Measurements from ENCODE around the gene HPCAL1.

Gene HPCAL1

DNA sequence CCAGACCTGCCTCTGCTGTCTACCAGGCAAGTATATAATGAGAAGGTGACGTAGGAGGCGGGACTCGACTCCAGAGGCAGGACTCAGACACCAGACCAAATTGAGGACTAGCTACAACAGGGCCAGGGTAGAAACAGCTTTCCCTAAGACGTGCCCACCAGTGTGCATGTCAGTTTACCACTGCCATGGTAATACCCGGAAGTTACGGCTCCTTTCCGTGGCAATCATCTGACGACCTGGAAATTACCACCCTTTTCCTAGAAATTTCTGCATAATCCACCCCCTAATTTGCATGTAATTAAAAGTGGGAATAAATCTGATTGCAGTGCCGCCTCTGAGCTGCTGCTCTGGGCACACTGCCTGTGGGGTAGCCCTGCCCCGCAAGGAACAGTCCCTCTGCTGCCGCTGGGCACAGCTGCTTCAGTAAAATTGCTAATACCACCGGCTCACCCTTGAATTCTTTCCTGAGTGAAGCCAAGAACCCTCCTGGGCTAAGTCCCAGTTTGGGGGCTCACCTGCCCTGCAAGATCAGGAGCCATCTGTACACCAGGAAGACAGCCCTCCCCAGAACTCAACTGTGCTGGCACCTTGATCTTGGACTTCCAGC lies 86.4 kb downstream of the HPCAL1 start:
- TF ChIP-seq, protein P1, sequence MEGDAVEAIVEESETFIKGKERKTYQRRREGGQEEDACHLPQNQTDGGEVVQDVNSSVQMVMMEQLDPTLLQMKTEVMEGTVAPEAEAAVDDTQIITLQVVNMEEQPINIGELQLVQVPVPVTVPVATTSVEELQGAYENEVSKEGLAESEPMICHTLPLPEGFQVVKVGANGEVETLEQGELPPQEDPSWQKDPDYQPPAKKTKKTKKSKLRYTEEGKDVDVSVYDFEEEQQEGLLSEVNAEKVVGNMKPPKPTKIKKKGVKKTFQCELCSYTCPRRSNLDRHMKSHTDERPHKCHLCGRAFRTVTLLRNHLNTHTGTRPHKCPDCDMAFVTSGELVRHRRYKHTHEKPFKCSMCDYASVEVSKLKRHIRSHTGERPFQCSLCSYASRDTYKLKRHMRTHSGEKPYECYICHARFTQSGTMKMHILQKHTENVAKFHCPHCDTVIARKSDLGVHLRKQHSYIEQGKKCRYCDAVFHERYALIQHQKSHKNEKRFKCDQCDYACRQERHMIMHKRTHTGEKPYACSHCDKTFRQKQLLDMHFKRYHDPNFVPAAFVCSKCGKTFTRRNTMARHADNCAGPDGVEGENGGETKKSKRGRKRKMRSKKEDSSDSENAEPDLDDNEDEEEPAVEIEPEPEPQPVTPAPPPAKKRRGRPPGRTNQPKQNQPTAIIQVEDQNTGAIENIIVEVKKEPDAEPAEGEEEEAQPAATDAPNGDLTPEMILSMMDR (IDR thresholded peaks at IDR 0.05; ENCODE audit: insufficient read depth, low read length, missing control alignments): no peak
- POLR2A ChIA-PET: no interaction called here
- CTCF ChIA-PET: interaction anchor here (1.0 to 6.3 kb wide), 2 partner anchors 10 to 20 kb away, joined by 3 to 61 read pairs; no protein-coding TSS in a partner anchor
- DNase-seq (ENCODE audit: low read depth, low spot score): no peak
- H3K4me3 ChIP-seq (ENCODE audit: low read depth, low read length): no peak overlapping the region

DNA sequence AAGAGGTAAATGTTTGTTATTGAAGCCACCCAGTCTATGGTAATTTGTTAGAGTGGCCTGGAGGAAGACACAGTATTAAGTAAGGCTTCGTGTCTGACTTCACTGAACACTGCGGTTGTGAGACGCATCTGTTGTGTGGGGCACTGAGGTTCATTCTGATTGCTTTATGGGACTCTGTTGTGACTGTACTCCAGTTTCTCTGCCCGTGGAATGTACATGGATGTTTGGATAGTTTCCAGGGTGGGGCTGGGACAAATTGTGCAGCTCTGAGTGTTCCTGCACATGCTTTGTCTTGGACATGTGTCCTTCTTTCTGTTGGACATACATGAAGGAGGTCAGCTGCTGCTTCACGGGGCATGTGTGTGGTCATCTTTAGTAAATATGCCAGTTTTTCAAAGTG lies 86.9 kb downstream of the HPCAL1 start:
- TF ChIP-seq, protein P1 (IDR thresholded peaks at IDR 0.05; ENCODE audit: insufficient read depth, low read length, missing control alignments): no peak
- ChIA-PET CTCF (interaction anchor here (1.0 to 6.3 kb wide), 2 partner anchors 9 to 19 kb away, joined by 3 to 61 read pairs; no protein-coding TSS in a partner anchor), POLR2A (no interaction called here)
- no peak for DNase-seq (ENCODE audit: low read depth, low spot score)
- no peak overlapping the region for H3K4me3 ChIP-seq (ENCODE audit: low read depth, low read length)

DNA sequence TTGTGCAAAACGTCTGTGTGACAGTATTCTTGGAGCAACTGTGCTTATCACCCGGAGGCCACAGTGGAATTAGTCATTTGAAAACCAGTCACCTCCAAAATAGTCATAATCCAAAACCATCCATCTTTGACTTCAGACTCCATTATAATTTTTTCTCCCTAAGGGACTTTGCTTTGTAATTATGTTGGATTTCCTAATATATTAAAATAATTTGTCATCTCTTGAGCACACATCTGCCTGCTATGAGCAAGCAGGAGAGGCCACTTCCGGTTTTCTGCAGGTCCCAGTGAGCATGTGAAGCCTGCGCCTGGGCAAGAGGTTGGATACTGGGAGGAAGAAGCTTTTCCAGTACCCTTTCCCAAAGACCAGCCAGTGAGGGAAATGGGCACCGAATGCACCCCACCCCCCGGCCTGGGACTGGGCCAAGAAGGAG lies 87.7 kb downstream of the HPCAL1 start:
- POLR2A ChIA-PET: no interaction called here
- CTCF ChIA-PET: interaction anchor here (1.0 to 6.3 kb wide), 4 partner anchors 9 to 318 kb away, joined by 3 to 61 read pairs (median 4); no protein-coding TSS in a partner anchor
- TF ChIP-seq, protein P1 (IDR thresholded peaks at IDR 0.05; ENCODE audit: insufficient read depth, low read length, missing control alignments): no peak
- H3K4me3 ChIP-seq (ENCODE audit: low read depth, low read length): no peak overlapping the region
- DNase-seq (ENCODE audit: low read depth, low spot score): no peak

DNA sequence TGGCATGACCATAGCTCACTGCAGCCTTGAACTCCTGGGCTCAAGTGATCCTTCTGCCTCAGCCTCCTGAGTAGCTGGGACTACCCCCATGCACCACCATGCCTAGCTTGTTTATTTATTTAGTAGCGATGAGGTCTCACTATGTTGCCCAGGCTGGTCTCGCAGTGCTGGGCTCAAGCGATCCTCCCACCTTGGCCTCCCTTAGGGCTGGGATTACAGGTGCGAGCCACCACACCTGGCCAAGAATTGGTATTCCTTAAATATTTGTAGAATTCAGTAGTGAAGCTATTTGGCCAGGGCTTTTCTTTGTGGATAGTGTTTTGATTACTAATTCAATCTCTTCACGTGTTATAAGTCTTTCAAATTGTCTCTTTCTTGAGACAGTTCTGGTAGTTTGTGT lies 89.4 kb downstream of the HPCAL1 start:
- CTCF ChIA-PET: interaction anchor here (0.8 to 6.3 kb wide), 5 partner anchors 10 to 295 kb away, joined by 3 to 61 read pairs (median 3); no protein-coding TSS in a partner anchor
- TF ChIP-seq, protein P1 (IDR thresholded peaks at IDR 0.05; ENCODE audit: insufficient read depth, low read length, missing control alignments): no peak
- no peak for DNase-seq (ENCODE audit: low read depth, low spot score)
- H3K4me3 ChIP-seq (ENCODE audit: low read depth, low read length): no peak overlapping the region
- POLR2A ChIA-PET: no interaction called here

DNA sequence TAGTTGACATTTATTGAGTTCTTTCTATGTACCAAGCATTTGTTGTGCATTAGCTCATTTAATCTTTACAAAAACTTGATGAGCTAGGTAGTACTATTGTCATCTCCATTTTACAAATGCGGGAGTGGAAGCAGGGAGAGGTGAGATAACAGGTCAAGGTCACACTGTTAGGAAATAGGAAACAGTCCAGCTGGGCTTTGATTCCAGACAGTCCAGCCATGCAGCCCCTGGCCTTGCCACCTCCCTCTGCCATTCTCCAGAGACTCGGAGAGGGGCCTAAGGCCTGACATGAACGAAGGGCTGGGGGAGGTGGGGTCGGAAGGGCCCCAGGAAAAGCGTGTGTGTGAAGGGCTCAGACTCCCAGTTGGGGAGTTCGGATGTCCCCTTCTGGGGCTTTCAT lies 89.8 kb downstream of the HPCAL1 start:
- ChIA-PET CTCF (interaction anchor here (0.8 to 6.3 kb wide), 4 partner anchors 12 to 295 kb away, joined by 3 to 61 read pairs (median 4); no protein-coding TSS in a partner anchor), POLR2A (no interaction called here)
- DNase-seq (ENCODE audit: low read depth, low spot score): no peak
- no peak overlapping the region for H3K4me3 ChIP-seq (ENCODE audit: low read depth, low read length)
- TF ChIP-seq, protein P1 (IDR thresholded peaks at IDR 0.05; ENCODE audit: insufficient read depth, low read length, missing control alignments): no peak

DNA sequence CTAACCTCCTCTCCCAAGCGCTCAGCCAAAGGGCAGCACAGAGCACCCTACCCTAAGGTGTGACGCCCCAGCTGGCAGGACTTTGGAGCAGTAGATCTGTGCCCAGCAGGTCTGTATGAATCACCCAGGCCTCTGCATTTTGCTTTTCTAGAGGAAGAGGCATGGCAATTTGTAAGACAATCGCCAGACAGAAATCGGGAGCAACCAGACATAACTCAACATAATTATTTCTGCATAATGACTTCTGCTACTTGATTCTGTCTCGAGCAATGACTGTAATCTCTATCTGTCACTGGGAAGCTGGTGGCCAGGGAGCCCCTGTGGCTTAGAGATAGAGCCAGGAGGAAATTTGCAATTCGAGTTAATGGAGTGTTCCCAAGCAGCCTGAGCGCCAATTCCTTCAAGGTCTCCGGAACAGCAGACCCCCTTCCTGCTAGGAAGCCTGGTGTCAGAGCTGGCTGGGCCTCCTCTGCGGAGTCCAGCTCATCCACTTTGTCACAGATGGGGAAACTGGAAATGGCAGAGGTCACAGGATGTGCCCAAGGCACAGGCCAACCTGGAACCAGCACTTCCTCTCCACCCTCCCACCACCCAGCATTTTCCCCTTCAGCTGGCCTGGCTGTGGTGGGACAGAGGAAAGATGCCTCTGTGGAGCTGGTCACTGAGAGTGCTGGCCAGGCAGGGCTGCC lies 90.4 kb downstream of the HPCAL1 start:
- TF ChIP-seq, protein P1 (IDR thresholded peaks at IDR 0.05; ENCODE audit: insufficient read depth, low read length, missing control alignments): no peak
- no peak for DNase-seq (ENCODE audit: low read depth, low spot score)
- ChIA-PET POLR2A (no interaction called here), CTCF (interaction anchor here (1.0 to 6.3 kb wide), 2 partner anchors 13 to 16 kb away, joined by 3 to 61 read pairs; no protein-coding TSS in a partner anchor)
- no peak overlapping the region for H3K4me3 ChIP-seq (ENCODE audit: low read depth, low read length)

Measured in AG04449 (cell line).